HG03354 (cell line): Measurements from ENCODE around the gene ASIC2.

Experiments used
- ATAC-seq: cut with Tn5 transposase; IDR thresholded peaks from one replicate; pipeline ENCODE4 v1.9.1; 2021; ENCODE audit warnings: mild to moderate bottlenecking; ENCODE audit not compliant: unreplicated experiment, poor library complexity, severe bottlenecking

ASIC2 gene

GRCh38 chr17:33127706-33128105 is 165.4 kb downstream of the ASIC2 start:
- no peak for ATAC-seq

DNA sequence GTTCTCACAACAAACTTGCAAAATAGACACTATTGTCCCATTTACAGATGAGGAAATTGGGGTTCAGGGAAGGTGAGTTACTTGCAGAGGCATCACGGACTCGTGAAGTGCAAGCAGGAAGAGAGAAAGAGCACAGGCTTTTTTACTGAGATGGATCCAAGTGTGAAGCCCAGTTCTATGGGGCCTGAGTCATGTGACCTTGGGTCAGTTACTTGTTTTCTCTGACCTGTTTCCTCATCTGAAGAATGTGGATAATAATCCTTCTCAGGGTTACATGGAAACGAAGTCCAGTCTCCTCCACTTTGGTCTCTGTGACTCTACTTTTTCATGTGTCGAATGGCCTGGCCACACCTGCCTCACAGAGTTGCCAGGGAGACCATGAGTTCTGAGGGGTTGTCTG is 167.0 kb downstream of the ASIC2 start:
- no peak for ATAC-seq

DNA sequence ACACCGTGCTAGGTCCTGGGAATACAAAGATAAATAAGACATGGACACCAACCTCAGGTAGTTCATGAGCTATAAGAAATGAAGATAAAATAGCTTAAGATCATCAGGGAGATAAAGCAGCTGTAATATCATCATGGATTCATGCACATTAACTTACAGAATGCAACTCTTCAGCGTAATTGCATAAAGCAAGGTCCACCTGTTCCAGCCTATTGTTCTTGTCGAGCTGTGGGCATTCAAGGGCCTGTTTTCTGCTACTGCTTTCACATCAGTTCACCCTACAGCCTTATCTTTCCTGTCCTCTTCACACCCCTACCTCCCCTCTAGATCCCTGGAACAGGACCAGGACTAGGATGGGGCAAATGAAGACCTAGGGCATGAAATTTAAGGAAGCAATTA is 167.5 kb downstream of the ASIC2 start:
- no peak for ATAC-seq

GRCh38 chr17:33124871-33125551 is 168.1 kb downstream of the ASIC2 start:
- ATAC-seq = no peak

- no peak for ATAC-seq
Measured at GRCh38 chr17:33124185-33124584, 168.9 kb downstream of the ASIC2 start.

DNA sequence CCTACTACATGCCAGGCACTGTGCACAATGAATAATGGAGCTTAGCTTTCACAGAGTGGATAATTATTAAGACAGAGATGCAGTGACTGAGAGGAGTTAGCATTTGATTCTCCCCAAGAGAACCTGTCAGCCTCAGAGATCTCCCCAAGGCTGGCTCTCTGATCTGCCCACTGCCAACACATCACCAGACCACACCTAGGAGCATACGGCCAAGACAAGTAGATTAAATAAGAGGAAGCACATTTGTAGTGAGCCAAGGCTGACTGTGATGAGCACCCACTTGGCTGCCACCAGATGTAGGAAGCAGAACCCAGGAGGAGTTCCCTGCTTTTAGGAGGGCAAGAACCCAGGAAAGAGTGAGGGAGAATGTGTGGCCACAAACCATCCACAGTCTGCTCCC is 171.3 kb downstream of the ASIC2 start:
- no peak for ATAC-seq

DNA sequence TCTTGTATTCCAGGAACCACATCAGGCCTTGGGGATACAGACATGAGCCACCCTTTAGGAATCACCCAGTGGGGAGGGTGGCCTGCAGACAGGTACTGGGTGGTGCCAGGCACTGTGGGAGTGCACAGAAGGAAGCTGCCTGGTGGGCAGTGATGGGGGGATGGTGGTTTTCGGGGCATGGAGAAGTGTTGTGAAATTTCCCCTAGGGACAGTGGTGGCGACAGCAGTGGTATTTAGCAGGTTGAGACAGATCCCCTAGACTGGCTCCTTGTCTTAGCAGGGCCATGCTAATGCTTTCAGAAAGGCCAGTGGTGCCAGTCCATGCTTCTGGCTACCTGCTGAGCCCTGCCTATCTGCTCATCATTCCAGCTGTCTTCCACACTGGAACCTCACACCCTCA is 171.8 kb downstream of the ASIC2 start:
- no peak for ATAC-seq

DNA sequence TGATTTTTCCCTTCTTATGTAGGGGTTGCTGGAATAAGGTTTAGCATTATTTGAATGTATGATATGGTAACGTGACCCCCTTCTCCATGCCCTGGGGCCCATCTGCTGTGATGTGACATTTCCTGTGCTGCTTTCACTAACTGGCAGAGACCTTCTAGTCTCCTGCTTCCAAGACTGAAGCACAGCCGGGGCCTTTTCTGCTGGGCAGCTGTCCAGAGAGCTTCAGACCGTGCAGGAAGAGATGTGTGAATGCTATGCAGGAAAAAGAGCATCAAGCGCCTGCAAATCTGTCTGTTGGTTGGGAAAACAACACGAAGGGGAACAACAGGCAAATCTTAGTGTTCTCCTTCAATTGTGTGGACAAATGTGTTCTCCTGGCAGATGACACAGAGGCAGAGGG is 173.0 kb downstream of the ASIC2 start:
- no peak for ATAC-seq

GRCh38 chr17:33118391-33119075 is 174.6 kb downstream of the ASIC2 start:
- ATAC-seq = no peak

GRCh38 chr17:33116021-33116551 is 177.0 kb downstream of the ASIC2 start:
- no peak for ATAC-seq

GRCh38 chr17:33115366-33115765 is 177.7 kb downstream of the ASIC2 start:
- ATAC-seq = no peak

- ATAC-seq = no peak
Measured at GRCh38 chr17:33113991-33114370, 179.1 kb downstream of the ASIC2 start.

- ATAC-seq = no peak
Measured at GRCh38 chr17:33113276-33113990, 179.7 kb downstream of the ASIC2 start.

- no peak for ATAC-seq
Measured at GRCh38 chr17:33112763-33113162, 180.3 kb downstream of the ASIC2 start.

DNA sequence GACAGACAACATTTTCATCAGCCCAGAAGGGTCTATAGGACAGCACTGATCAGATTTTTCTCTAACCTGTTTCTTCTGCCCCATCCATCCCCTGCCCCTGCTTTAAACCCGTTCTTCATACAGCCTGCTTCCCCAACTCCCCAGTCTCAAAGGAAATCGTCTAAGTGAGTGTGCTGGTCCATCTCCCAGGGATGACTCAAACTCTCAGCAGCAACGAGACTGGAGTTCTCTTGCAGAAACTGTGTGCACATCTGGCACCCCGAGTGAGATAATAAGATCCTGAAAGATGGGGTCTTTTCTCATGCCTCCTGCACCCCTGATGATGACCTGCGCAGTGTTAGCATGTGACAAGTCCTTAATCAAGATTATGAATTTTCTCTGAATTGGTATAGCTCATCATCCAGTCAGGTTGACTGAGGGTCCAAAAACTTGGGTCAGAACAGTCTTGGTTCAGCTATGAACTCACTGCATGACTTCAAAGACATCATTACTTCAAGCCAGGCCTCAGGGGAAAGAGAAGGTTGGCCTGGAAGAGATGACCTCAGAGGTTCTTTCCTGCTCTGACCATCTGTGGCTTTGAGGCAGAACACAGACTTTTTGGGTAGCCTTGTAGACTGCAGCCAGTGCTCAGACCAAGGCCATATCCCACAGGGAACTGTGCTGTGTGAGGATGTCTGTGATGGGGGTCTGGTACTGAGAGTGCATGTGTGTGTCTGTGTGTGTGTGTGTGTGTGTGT is 183.6 kb downstream of the ASIC2 start:
- ATAC-seq = no peak

GRCh38 chr17:33106525-33107165 is 186.4 kb downstream of the ASIC2 start:
- ATAC-seq = no peak

- ATAC-seq = no peak
Measured at GRCh38 chr17:33105911-33106310, 187.2 kb downstream of the ASIC2 start.

GRCh38 chr17:33099906-33100305 is 193.2 kb downstream of the ASIC2 start:
- ATAC-seq = no peak

- ATAC-seq = no peak
Measured at GRCh38 chr17:33099252-33099651, 193.8 kb downstream of the ASIC2 start.

GRCh38 chr17:33097411-33097810 is 195.7 kb downstream of the ASIC2 start:
- ATAC-seq = no peak
